BE2C (cell line): ENCODE results near the gene ZCCHC24.

Experiments used
- DNase-seq: peaks from one replicate; pipeline ENCODE4 v3.0.0-alpha.2; 2020
- H3K27me3 ChIP-seq: fragments of 250-450 bp; sonication (Bioruptor Pico); 2 replicates; pipeline ENCODE4 v1.5.1; 2020; ENCODE audit warnings: mild to moderate bottlenecking
- H3K36me3 ChIP-seq: fragments of 250-450 bp; sonication (Bioruptor Pico); 2 replicates; pipeline ENCODE4 v1.5.1; 2020; ENCODE audit warnings: mild to moderate bottlenecking
- H3K4me1 ChIP-seq: fragments of 250-450 bp; sonication (Bioruptor Pico); 2 replicates; pipeline ENCODE4 v1.5.1; 2020
- H3K4me3 ChIP-seq: 2 replicates; pipeline ENCODE4 v1.5.1; 2011; ENCODE audit warnings: low read depth, low read length
- H3K9me3 ChIP-seq: fragments of 250-450 bp; sonication (Bioruptor Pico); 2 replicates; pipeline ENCODE4 v1.5.1; 2020
- TF ChIP-seq, protein P1 (sequence below): IDR thresholded peaks from 2 replicates; pipeline ENCODE4 v1.5.1; 2012; ENCODE audit warnings: mild to moderate bottlenecking, low read depth, low read length

ZCCHC24 gene

DNA sequence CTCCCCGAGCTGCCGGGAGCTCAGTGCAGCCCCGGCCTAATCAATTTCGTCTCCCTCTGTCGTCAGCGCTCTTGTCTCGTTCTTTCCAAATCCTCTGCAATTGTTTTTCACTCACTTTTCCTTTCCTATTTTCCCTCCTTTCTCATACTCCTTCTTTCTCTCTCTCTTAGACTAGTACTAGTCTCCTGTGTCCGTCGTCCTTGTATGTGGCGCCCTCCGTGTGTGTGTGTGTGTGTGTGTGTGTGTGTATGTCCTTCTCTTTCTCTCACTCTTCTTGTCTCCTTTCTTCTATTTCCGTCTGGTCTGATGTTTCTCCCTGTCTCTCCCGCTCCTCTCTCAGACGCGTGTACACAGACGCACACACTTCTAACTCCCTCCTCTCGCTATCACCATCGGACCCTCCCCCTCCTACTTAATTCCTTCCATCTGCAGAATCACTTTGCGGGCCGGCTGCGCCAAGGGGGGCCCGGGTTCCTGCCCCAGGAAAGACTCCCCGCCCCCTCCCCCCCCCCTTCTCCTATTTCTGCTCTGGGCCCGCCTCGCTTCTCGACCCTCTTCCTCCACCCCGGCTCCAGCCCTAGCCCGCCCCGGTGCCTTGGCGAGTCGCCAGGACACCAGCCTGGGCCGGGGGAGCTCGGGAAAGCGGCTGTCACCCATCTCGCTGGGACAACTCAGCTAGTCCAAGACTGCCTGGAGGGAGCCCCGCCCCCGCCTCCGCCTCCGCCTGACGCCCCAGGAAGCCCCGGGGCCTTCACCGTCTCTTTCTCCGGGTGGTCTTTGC is 743 bp upstream of the ZCCHC24 start:
- Histone ChIP-seq H3K4me3 (peak overlapping the region; percentile 46), H3K27me3 (no peaks in the 10 kb centered on the region; the same call in 1 of the 2 replicates), H3K9me3 (no peaks in the 10 kb centered on the region), H3K4me1 (peaks cover 10% of the 10 kb centered on the region), H3K36me3 (no peaks in the 10 kb centered on the region)
- peak; percentile 78 for DNase-seq
- TF ChIP-seq, protein P1, sequence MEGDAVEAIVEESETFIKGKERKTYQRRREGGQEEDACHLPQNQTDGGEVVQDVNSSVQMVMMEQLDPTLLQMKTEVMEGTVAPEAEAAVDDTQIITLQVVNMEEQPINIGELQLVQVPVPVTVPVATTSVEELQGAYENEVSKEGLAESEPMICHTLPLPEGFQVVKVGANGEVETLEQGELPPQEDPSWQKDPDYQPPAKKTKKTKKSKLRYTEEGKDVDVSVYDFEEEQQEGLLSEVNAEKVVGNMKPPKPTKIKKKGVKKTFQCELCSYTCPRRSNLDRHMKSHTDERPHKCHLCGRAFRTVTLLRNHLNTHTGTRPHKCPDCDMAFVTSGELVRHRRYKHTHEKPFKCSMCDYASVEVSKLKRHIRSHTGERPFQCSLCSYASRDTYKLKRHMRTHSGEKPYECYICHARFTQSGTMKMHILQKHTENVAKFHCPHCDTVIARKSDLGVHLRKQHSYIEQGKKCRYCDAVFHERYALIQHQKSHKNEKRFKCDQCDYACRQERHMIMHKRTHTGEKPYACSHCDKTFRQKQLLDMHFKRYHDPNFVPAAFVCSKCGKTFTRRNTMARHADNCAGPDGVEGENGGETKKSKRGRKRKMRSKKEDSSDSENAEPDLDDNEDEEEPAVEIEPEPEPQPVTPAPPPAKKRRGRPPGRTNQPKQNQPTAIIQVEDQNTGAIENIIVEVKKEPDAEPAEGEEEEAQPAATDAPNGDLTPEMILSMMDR, result no peak

DNA sequence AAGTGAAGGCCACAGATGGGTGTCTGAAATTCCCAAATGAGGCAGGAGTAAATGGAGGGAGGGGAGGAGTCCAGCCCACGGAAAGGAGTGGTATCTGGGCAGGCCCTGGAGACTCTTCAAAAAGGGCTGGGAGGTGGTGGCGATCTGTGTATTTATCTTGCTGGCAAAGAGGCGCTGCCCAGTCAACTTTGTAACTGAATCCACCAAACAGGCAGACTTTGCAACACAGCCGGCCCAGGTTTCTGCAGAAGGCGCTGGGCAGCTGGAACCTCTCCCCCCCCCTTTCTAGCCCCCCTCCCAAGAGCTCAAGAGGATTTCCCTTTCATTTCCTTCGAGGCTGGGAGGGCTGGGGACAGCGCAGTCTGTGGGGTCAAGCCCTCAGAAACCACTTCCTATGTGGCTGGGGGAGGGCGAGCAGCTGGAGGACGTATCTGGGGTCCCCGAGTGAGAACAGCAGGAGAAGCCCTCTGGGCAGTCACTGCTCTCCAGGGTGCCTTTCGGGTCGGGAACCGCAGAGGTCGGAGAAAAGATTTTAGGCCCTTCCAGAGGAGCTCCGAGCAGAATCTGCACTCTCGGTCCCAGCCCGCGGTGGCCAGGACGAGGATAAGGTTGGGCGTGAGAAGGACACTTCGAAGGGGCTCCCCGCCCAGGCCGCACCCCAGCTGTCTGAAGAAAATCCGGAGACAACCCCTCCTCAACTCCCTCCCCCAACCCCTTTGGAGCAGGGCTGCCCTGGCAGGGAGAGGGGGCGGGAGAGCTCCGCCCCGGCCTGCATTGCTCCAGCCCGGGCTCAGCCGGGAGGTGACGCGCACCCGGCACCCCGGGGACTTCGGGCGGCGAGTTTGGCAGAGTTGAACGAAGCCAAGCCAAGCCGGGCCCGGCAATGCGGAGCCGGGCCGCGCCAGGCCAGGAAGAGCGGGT is 965 bp downstream of the ZCCHC24 start:
- no peaks in the 10 kb centered on the region for H3K36me3 ChIP-seq
- H3K9me3 ChIP-seq, result no peaks in the 10 kb centered on the region
- peaks cover 10% of the 10 kb centered on the region for H3K4me1 ChIP-seq
- no peaks in the 10 kb centered on the region; the same call in 1 of the 2 replicates for H3K27me3 ChIP-seq
- TF ChIP-seq, protein P1, result no peak
- H3K4me3 ChIP-seq, result peak overlapping the region; percentile 61
- peak; percentile 47 for DNase-seq

DNA sequence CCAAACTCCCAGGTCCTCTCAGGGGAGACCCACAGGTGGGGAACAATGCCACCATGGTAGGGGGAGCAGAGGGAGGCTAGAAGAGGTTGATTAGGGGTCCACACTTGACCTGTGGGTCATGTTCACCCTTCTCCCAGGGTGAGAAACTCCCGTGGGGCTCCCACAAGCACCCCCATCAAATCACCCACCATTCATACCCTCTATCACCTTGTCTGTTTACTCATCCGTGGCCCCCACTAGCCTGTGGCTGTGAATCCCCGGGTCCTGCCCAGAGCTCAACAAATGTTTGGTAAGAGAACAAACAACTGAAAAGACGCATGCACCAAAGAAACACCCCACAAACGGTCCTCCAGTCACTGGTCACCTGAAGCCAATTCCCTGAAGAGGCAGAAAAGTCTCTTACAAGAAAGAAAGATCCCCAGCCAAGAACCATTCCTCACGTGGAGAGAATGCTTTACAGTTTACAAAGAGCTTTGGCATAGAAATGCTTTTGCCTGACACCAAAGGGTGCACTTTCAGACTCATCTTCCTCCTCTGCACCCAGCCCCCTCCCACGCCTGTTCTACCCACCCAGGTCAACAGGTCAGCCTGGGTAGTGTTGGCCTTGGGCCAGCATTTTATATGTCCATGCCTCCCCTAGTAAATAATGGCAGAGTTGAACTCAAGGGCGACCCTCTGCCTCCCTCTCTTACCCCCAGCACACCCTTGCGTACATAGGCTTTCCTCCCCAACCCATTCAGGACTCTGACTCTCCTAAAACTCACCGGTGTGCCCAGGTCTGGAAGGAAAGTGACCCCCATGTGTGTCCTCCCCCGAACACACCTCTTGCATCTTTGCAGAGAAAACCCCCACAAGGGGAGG is 1.9 kb downstream of the ZCCHC24 start:
- H3K9me3 ChIP-seq, result no peaks in the 10 kb centered on the region
- TF ChIP-seq, protein P1, result no peak
- H3K4me3 ChIP-seq, result no peak overlapping the region
- H3K4me1 ChIP-seq, result peaks cover 10% of the 10 kb centered on the region
- H3K27me3 ChIP-seq, result no peaks in the 10 kb centered on the region; the same call in 1 of the 2 replicates
- DNase-seq, result no peak
- no peaks in the 10 kb centered on the region for H3K36me3 ChIP-seq

DNA sequence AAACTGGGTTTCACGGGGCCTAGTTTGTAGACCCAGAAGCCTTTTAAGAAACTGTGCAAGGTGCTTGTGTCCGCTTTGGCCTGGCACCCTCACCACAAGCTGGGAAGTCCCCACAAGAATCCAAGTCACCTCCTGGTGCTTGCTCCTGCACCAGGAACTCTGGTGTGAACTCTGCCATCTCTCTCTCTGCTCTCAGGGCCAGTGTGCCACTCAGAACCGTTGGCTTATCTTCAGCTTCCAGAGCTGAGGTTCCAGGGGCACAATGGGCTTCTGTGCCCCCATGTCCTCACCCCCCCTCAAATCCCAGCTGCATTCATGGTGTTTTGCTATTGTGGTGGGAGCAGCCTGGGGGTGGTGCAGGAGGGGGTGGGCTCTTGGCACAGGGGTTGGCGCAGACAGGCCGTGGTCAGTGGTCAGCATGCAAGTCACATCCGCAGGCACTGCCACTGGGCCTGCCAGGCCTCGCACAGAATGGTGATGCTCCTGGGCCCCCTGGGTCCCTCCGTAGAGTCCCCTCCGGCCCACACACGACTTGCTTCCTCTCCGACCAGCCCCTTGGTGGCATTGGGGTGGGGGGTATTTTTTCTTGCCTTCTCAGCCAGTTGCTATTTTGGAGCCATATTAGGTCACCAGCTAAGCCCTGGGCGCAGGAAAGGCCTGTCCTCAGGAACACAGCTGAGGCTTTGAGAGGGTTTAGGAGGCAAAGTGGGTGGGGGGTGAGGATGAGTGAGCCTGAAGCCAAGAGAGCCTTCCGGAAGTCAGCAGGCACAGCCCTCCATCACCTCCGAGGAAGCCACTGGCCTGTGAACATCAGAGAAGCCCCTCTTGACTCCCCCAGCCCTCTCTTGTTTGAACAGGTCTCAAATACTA is 3.0 kb downstream of the ZCCHC24 start:
- TF ChIP-seq, protein P1, result no peak
- Histone ChIP-seq H3K4me1 (peaks cover 13% of the 10 kb centered on the region), H3K27me3 (no peaks in the 10 kb centered on the region; the same call in 1 of the 2 replicates)

DNA sequence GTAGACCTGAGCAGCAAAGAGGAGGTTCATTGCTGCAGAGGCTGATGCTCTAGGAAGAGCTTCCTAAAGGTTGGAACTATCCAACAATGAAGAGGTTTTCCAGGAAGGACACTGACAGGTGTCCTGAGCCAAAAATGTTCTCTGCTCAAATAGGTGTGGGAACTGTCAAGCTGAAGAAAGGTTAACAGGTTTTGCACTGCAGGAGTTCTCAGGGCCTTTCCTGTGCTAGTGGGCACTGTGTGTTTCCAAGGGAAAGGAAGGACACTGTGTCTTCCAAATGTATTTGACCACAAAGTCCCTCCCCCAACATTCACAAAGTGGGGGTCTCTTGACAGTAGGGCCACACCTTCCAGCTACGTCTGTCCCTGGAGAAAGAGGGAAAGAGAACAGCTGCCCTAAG is 4.0 kb downstream of the ZCCHC24 start:
- H3K4me3 ChIP-seq, result no peak overlapping the region
- no peaks in the 10 kb centered on the region; the same call in 1 of the 2 replicates for H3K27me3 ChIP-seq
- no peaks in the 10 kb centered on the region for H3K36me3 ChIP-seq
- H3K9me3 ChIP-seq, result no peaks in the 10 kb centered on the region
- DNase-seq, result no peak
- TF ChIP-seq, protein P1, result no peak
- H3K4me1 ChIP-seq, result peaks cover 13% of the 10 kb centered on the region

More for the DNA sequence above, 3.0 kb downstream of the ZCCHC24 start:
- Histone ChIP-seq H3K9me3 (no peaks in the 10 kb centered on the region), H3K36me3 (no peaks in the 10 kb centered on the region), H3K4me3 (no peak overlapping the region)
- no peak for DNase-seq
